Activated B cell treated with CpG ODN at 0.5 μM for 24 hours (primary cell): ENCODE measurements around the gene DLGAP1. TPM values are rescaled to one million over a fixed set of nuclear protein-coding genes. Genes with fewer than 3 reads are reported as not detected.

Experiments
- ATAC-seq: fragments of 200-7000 bp; cut with Tn5 transposase; one replicate; pipeline ENCODE4 v1.10.0; 2021; ENCODE audit warnings: low read depth, mild to moderate bottlenecking, moderate library complexity
- CTCF ChIA-PET: fragments of 350-600 bp; sonication (Branson Sonifier 250); formaldehyde crosslinking; loops from one replicate; lab custom pipeline; 2021; ENCODE audit warnings: antibody characterized with exemption; lab: Charles Lee
- POLR2A ChIA-PET: fragments of 350-600 bp; sonication (Branson Sonifier 250); formaldehyde crosslinking; loops from one replicate; lab custom pipeline; 2021; ENCODE audit warnings: antibody characterized with exemption; lab: Charles Lee
- DNase-seq: peaks from one replicate; pipeline ENCODE4 v3.0.0; 2022
- H3K27ac Mint-ChIP-seq: one replicate; pipeline ENCODE4 v1.8.0; 2020; ENCODE audit warnings: mixed read lengths
- H3K27me3 Mint-ChIP-seq: one replicate; pipeline ENCODE4 v1.8.0; 2021; ENCODE audit warnings: mixed read lengths
- H3K36me3 Mint-ChIP-seq: one replicate; pipeline ENCODE4 v1.8.0; 2021; ENCODE audit warnings: low read depth, mixed read lengths
- H3K4me1 Mint-ChIP-seq: one replicate; pipeline ENCODE4 v1.8.0; 2021; ENCODE audit warnings: mixed read lengths
- H3K4me3 Mint-ChIP-seq: one replicate; pipeline ENCODE4 v1.8.0; 2020; ENCODE audit warnings: mild to moderate bottlenecking, mixed read lengths
- H3K9me3 Mint-ChIP-seq: one replicate; pipeline ENCODE4 v1.8.0; 2020; ENCODE audit warnings: mixed read lengths
- CTCF ChIP-seq: fragments of 200-600 bp; IDR thresholded peaks from one replicate; pipeline ENCODE4 v1.8.0; 2022; ENCODE audit warnings: antibody characterized with exemption, mild to moderate bottlenecking
- intact Hi-C: fragments of 100-400 bp; cut with micrococcal nuclease; formaldehyde crosslinking; loops from one replicate; pipeline ENCODE4 v1.15.1; 2024
- total RNA-seq: library from RNA; stranded (reverse); gene quantifications from 2 replicates; pipeline ENCODE4 v1.2.3, GENCODE V29; 2022

Gene DLGAP1
- total RNA-seq, 1 donor from 2014 or later, result 0.18 TPM

DNA sequence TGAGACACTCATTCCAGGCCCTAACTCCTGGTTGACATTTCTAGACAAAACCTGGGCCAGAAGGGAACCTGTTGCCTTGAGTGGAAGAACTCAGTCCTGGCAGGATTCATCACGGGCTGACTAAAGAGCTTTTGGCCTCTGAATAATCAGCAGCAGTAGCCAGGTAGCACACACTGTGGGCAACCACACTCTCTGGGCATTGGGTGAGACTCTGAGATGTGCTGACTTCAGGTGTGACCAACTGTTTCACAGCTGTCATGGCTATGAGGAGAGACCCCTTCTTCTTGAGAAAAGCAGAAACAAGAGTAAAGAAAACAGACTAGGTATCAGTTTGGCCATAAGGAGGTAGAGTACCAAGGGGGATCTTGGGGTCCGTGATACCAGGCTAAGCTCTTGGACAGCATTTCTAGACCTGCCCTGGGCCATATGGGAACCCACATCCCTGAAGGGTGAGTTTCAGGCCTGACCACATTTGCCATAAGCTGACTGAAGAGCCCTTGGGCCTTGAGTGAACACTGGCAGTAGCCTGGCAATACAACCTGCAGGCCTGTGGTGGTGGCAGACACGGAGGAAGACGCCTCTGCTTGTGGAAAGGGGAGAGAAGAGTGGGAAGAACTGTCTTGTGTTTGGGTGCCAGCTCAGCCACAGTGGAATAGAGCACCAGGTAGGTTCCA is 230.9 kb downstream of the DLGAP1 start:
- H3K36me3 Mint-ChIP-seq, result no peaks in the 10 kb centered on the region
- intact Hi-C loops, result no loop called here
- no peak for TF ChIP-seq CTCF
- ChIA-PET POLR2A (no interaction called here), CTCF (no interaction called here)
- H3K27me3 Mint-ChIP-seq, result no peaks in the 10 kb centered on the region
- ATAC-seq, result no peak
- H3K27ac Mint-ChIP-seq, result no peak overlapping the region
- no peak for DNase-seq
- H3K4me1 Mint-ChIP-seq, result no peaks in the 10 kb centered on the region
- H3K4me3 Mint-ChIP-seq, result no peak overlapping the region
- H3K9me3 Mint-ChIP-seq, result peaks cover 4% of the 10 kb centered on the region

- H3K4me1 Mint-ChIP-seq, result no peaks in the 10 kb centered on the region
- H3K27me3 Mint-ChIP-seq, result no peaks in the 10 kb centered on the region
- ChIA-PET CTCF (no interaction called here), POLR2A (no interaction called here)
- H3K4me3 Mint-ChIP-seq, result no peak overlapping the region
- intact Hi-C loops, result no loop called here
- DNase-seq, result no peak
- H3K36me3 Mint-ChIP-seq, result no peaks in the 10 kb centered on the region
- ATAC-seq, result no peak
- no peak for TF ChIP-seq CTCF
- H3K9me3 Mint-ChIP-seq, result peaks cover 4% of the 10 kb centered on the region
- H3K27ac Mint-ChIP-seq, result no peak overlapping the region
These were observed 243.8 kb downstream of the DLGAP1 start for GRCh38 chr18:4211111-4211837.

- ATAC-seq (no peak), DNase-seq (no peak)
- Mint-ChIP-seq H3K27ac (no peak overlapping the region), H3K4me3 (no peak overlapping the region), H3K27me3 (no peaks in the 10 kb centered on the region), H3K4me1 (no peaks in the 10 kb centered on the region), H3K9me3 (peaks cover 4% of the 10 kb centered on the region), H3K36me3 (no peaks in the 10 kb centered on the region)
- ChIA-PET POLR2A (no interaction called here), CTCF (no interaction called here)
- intact Hi-C loops, result no loop called here
- TF ChIP-seq CTCF, result no peak
These were observed 246.7 kb downstream of the DLGAP1 start for GRCh38 chr18:4208366-4208765.

DNA sequence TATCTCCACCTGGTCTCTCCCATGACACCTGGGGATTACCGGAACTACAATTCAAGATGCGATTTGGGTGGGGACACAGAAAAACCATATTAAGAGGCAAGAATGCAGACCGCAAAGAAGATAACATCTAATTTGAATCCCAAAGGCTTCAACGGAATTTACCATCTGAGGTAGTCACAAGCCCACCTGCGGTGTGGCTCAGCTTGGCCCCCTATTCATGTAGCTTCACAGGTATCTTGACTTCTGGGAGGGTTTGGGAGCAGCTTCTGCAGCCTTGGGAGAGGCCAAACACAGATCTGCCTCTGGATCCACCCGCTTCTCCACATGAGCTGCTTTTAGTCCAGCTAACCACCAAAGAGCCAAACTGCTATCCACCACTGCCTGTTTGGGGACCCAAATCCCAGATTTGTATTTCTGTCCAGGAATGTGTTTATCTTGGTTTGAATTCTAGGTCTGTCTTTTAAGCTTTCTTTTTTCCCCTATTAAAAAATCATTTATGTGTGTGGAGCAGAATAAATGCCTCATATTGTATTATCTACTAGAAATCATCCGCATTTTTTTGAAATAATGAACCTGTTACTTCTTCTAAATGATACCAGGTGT is 247.6 kb downstream of the DLGAP1 start:
- no peak overlapping the region for H3K27ac Mint-ChIP-seq
- POLR2A ChIA-PET, result no interaction called here
- CTCF ChIA-PET, result no interaction called here
- H3K4me3 Mint-ChIP-seq, result no peak overlapping the region
- no peak for TF ChIP-seq CTCF
- H3K27me3 Mint-ChIP-seq, result no peaks in the 10 kb centered on the region
- ATAC-seq (no peak), DNase-seq (no peak)
- intact Hi-C loops, result no loop called here
- H3K36me3 Mint-ChIP-seq, result no peaks in the 10 kb centered on the region
- no peaks in the 10 kb centered on the region for H3K4me1 Mint-ChIP-seq
- peaks cover 4% of the 10 kb centered on the region for H3K9me3 Mint-ChIP-seq

- H3K36me3 Mint-ChIP-seq, result no peaks in the 10 kb centered on the region
- CTCF ChIA-PET, result no interaction called here
- H3K4me1 Mint-ChIP-seq, result no peaks in the 10 kb centered on the region
- H3K27ac Mint-ChIP-seq, result no peak overlapping the region
- POLR2A ChIA-PET, result no interaction called here
- no peak for TF ChIP-seq CTCF
- H3K9me3 Mint-ChIP-seq, result peaks cover 4% of the 10 kb centered on the region
- intact Hi-C loops, result no loop called here
- DNase-seq (no peak), ATAC-seq (no peak)
- no peak overlapping the region for H3K4me3 Mint-ChIP-seq
- H3K27me3 Mint-ChIP-seq, result no peaks in the 10 kb centered on the region
These were observed 250.7 kb downstream of the DLGAP1 start for GRCh38 chr18:4204438-4204720.
